ENCODE measurements around the gene SLU7.

DNA sequence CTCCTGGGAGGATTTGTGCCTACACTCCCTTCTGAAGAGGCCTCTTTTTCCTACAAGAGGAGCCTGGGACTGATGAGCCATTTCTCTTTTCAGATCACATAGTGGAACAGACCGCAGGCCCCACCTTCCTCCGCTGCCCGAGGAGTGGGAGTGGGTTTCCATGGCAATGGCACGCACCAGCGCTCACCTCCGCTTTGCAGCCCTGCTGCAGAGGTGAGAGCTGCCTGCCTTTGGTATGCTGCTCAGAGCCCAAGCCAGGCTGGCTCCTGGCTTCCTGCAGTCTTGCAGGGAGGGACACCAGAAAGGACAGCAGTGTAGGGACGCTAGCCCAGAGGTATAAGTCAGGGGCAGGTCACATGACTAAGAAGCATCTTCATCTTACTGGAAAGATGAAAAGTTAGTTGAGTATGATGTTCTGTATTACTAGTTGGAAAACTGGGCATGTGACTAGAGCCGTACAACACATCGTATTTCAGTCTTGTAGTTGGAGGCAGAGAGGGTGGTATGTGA, 15.2 kb upstream of the SLU7 start:
- TF ChIP-seq EZH2phosphoT487 (IDR thresholded peaks at IDR 0.05; ENCODE audit: borderline replicate concordance, low read length) = no peak
- TF ChIP-seq, protein P1, sequence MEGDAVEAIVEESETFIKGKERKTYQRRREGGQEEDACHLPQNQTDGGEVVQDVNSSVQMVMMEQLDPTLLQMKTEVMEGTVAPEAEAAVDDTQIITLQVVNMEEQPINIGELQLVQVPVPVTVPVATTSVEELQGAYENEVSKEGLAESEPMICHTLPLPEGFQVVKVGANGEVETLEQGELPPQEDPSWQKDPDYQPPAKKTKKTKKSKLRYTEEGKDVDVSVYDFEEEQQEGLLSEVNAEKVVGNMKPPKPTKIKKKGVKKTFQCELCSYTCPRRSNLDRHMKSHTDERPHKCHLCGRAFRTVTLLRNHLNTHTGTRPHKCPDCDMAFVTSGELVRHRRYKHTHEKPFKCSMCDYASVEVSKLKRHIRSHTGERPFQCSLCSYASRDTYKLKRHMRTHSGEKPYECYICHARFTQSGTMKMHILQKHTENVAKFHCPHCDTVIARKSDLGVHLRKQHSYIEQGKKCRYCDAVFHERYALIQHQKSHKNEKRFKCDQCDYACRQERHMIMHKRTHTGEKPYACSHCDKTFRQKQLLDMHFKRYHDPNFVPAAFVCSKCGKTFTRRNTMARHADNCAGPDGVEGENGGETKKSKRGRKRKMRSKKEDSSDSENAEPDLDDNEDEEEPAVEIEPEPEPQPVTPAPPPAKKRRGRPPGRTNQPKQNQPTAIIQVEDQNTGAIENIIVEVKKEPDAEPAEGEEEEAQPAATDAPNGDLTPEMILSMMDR (conservative IDR thresholded peaks at IDR 0.05; ENCODE audit: low read depth, low read length) = no peak

All from PC-3 (cell line).